ENCODE results near the gene TMEM101. TPM values are rescaled to one million over a fixed set of nuclear protein-coding genes. Genes with fewer than 3 reads are reported as not detected.

TMEM101 gene
- total and polyA plus RNA-seq, 2 experiments from 2014 or later: 33.4 to 41.0 TPM

DNA sequence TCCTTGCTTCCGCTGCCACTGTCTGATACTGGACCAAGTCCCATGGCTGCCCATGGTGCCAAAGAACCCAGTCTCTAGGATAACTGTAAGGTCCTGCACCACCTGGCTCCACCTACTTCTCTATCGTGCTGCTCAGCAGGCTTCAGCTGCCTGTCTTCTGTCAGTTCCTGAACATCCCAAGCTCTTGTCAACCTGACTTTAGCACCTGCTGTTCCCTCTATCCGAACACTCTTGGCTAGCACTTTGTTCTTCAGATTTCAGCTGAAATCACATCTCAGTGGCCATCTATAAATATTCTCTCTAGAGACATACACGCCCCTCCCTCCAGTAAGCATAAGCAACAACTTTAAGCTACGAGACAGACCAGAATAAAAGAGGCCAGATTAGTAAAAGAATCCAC is 15.0 kb upstream of the TMEM101 start:
- Histone ChIP-seq H2AFZ (no peak overlapping the region), H3K4me1 (ENCODE audit: insufficient read depth) (no peaks in the 10 kb centered on the region), H3K79me2 (no peaks in the 10 kb centered on the region), H3K4me3 (no peak overlapping the region), H3K9me3 (ENCODE audit: low read depth) (no peaks in the 10 kb centered on the region), H3K27ac (no peak overlapping the region), H4K20me1 (ENCODE audit: insufficient read depth, poor library complexity, severe bottlenecking) (no peaks in the 10 kb centered on the region), H3K9me2 (replicated peaks; ENCODE audit: insufficient read depth) (no peaks in the 10 kb centered on the region), H3K27me3 (no peaks in the 10 kb centered on the region), H3K4me2 (no peak overlapping the region), H3K36me3 (replicated peaks; ENCODE audit: insufficient read depth, low read depth) (no peaks in the 10 kb centered on the region)
- TF ChIP-seq, protein P1, sequence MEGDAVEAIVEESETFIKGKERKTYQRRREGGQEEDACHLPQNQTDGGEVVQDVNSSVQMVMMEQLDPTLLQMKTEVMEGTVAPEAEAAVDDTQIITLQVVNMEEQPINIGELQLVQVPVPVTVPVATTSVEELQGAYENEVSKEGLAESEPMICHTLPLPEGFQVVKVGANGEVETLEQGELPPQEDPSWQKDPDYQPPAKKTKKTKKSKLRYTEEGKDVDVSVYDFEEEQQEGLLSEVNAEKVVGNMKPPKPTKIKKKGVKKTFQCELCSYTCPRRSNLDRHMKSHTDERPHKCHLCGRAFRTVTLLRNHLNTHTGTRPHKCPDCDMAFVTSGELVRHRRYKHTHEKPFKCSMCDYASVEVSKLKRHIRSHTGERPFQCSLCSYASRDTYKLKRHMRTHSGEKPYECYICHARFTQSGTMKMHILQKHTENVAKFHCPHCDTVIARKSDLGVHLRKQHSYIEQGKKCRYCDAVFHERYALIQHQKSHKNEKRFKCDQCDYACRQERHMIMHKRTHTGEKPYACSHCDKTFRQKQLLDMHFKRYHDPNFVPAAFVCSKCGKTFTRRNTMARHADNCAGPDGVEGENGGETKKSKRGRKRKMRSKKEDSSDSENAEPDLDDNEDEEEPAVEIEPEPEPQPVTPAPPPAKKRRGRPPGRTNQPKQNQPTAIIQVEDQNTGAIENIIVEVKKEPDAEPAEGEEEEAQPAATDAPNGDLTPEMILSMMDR (IDR thresholded peaks at IDR 0.05; ENCODE audit: poor library complexity): no peak
- no peak for TF ChIP-seq EZH2 (IDR thresholded peaks at IDR 0.05; ENCODE audit: borderline replicate concordance)
- TF ChIP-seq EZH2phosphoT487 (IDR thresholded peaks at IDR 0.05; ENCODE audit: low read depth, severe bottlenecking, unreplicated experiment): no peak
- DNase-seq (ENCODE audit: low spot score): no peak
- WGBS (ENCODE audit: low lambda C conversion rate, missing lambda C conversion rate): 94% methylated on average over 5 of the region's 5 CpGs

DNA sequence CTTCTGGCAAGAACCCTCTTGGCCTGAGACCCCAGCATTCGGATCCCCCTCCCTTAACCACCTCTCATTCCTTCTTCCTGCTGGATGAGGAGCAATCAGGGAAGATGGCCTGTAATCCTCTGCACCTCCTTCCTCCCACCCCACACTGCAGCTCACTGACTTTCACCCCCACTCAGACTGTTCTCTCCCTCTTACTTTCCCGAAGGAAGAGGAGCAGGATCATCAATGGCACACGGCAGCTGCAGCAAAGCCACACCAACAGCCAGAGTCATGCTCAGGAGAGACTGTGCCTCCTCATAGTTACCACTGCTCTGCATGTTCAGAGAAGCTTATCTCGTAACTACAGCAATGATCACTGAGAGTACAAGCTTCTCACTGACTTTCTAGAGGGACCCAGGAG is 10.1 kb upstream of the TMEM101 start:
- Histone ChIP-seq H3K4me3 (no peak overlapping the region), H3K4me1 (ENCODE audit: insufficient read depth) (no peaks in the 10 kb centered on the region), H3K27ac (no peak overlapping the region), H3K79me2 (no peaks in the 10 kb centered on the region), H3K27me3 (no peaks in the 10 kb centered on the region), H4K20me1 (ENCODE audit: insufficient read depth, poor library complexity, severe bottlenecking) (no peaks in the 10 kb centered on the region), H3K4me2 (no peak overlapping the region), H3K9me2 (replicated peaks; ENCODE audit: insufficient read depth) (no peaks in the 10 kb centered on the region), H2AFZ (no peak overlapping the region), H3K36me3 (replicated peaks; ENCODE audit: insufficient read depth, low read depth) (no peaks in the 10 kb centered on the region), H3K9me3 (ENCODE audit: low read depth) (no peaks in the 10 kb centered on the region)
- WGBS (ENCODE audit: low lambda C conversion rate, missing lambda C conversion rate): 93% methylated on average over 4 of the region's 4 CpGs
- TF ChIP-seq EZH2 (IDR thresholded peaks at IDR 0.05; ENCODE audit: borderline replicate concordance): no peak
- TF ChIP-seq EZH2phosphoT487 (IDR thresholded peaks at IDR 0.05; ENCODE audit: low read depth, severe bottlenecking, unreplicated experiment): no peak
- TF ChIP-seq, protein P1 (IDR thresholded peaks at IDR 0.05; ENCODE audit: poor library complexity): no peak
- DNase-seq (ENCODE audit: low spot score): no peak

DNA sequence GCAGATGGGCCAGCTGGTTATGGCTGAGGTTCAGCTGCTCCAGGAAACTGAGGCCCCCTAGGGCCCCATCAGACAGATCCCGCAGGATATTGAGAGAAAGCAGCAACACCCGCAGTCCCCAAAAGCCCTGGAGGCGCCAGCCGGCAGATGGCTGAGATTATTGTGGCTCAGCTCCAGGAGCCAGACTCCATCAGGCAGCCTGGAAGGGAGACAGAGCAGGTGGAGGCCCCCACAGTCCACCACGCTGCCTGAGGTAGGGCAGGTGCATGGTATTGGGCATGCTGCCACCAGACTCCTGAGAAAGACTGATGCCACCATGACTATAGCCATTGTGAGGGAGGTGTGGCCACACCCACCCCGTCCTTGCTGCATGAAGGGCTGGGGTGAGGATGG is 9.5 kb upstream of the TMEM101 start:
- TF ChIP-seq, protein P1 (IDR thresholded peaks at IDR 0.05; ENCODE audit: poor library complexity): no peak
- TF ChIP-seq EZH2phosphoT487 (IDR thresholded peaks at IDR 0.05; ENCODE audit: low read depth, severe bottlenecking, unreplicated experiment) (no peak), EZH2 (IDR thresholded peaks at IDR 0.05; ENCODE audit: borderline replicate concordance) (no peak)
- DNase-seq (ENCODE audit: low spot score): no peak
- Histone ChIP-seq H3K4me2 (no peak overlapping the region), H2AFZ (no peak overlapping the region), H3K27me3 (no peaks in the 10 kb centered on the region), H3K9me3 (ENCODE audit: low read depth) (no peaks in the 10 kb centered on the region), H3K4me1 (ENCODE audit: insufficient read depth) (no peaks in the 10 kb centered on the region), H3K9me2 (replicated peaks; ENCODE audit: insufficient read depth) (no peaks in the 10 kb centered on the region), H3K79me2 (no peaks in the 10 kb centered on the region), H4K20me1 (ENCODE audit: insufficient read depth, poor library complexity, severe bottlenecking) (no peaks in the 10 kb centered on the region), H3K4me3 (no peak overlapping the region), H3K27ac (no peak overlapping the region), H3K36me3 (replicated peaks; ENCODE audit: insufficient read depth, low read depth) (no peaks in the 10 kb centered on the region)
- 81% methylated on average over 6 of the region's 6 CpGs for WGBS (ENCODE audit: low lambda C conversion rate, missing lambda C conversion rate)

Measured in hepatocyte (in vitro differentiated cells).